Progenitor cell of endocrine pancreas (in vitro differentiated cells): Measurements from ENCODE around the gene PTCRA. TPM values are rescaled to one million over a fixed set of nuclear protein-coding genes. Genes with fewer than 3 reads are reported as not detected.
"Not testable (repeated sequence)": the region's sequence is repeated elsewhere in the genome, so short reads cannot be mapped to it uniquely, and the experiment has no call there.

Experiments used
- DNase-seq: peaks from one replicate; pipeline ENCODE4 v3.0.0; 2021; ENCODE audit warnings: low spot score; ENCODE audit not compliant: unreplicated experiment
- H3K27ac Mint-ChIP-seq: 2 replicates; pipeline ENCODE4 v1.8.0; 2021; ENCODE audit warnings: mild to moderate bottlenecking, moderate library complexity, mixed read lengths
- H3K27me3 Mint-ChIP-seq: 2 replicates; pipeline ENCODE4 v1.8.0; 2021; ENCODE audit warnings: mixed read lengths
- H3K36me3 Mint-ChIP-seq: 2 replicates; pipeline ENCODE4 v1.8.0; 2022; ENCODE audit warnings: mixed read lengths; ENCODE audit not compliant: insufficient read depth
- H3K4me1 Mint-ChIP-seq: 2 replicates; pipeline ENCODE4 v1.8.0; 2021; ENCODE audit warnings: low read depth, mixed read lengths
- H3K4me3 Mint-ChIP-seq: 2 replicates; pipeline ENCODE4 v1.8.0; 2021; ENCODE audit warnings: low read depth, mild to moderate bottlenecking, moderate library complexity, mixed read lengths
- H3K9me3 Mint-ChIP-seq: 2 replicates; pipeline ENCODE4 v1.8.0; 2021; ENCODE audit warnings: low read depth, mixed read lengths
- CTCF ChIP-seq: fragments of 200-600 bp; sonication (generic); IDR thresholded peaks from one replicate; pipeline ENCODE4 v1.5.0; 2021; ENCODE audit warnings: antibody characterized with exemption, mild to moderate bottlenecking; ENCODE audit not compliant: unreplicated experiment
- total RNA-seq: library from RNA; stranded (reverse); gene quantifications from 2 replicates; pipeline ENCODE4 v1.2.1, GENCODE V29; 2021

Gene PTCRA
- total RNA-seq, 1 donor from 2014 or later, result not detected

GRCh38 chr6:42890311-42891198 lies 25.3 kb upstream of the PTCRA start:
- peaks cover 17% of the 10 kb centered on the region for H3K4me1 Mint-ChIP-seq
- H3K27ac Mint-ChIP-seq, result peak overlapping the region; percentile 95
- peak overlapping the region; percentile 94 for H3K4me3 Mint-ChIP-seq
- peak; percentile 81 for DNase-seq
- no peaks in the 10 kb centered on the region for H3K9me3 Mint-ChIP-seq
- no peaks in the 10 kb centered on the region for H3K27me3 Mint-ChIP-seq
- TF ChIP-seq CTCF, result no peak
- H3K36me3 Mint-ChIP-seq, result peaks cover 8% of the 10 kb centered on the region

- Mint-ChIP-seq H3K27me3 (no peaks in the 10 kb centered on the region), H3K9me3 (no peaks in the 10 kb centered on the region), H3K4me1 (peaks cover 17% of the 10 kb centered on the region), H3K4me3 (peak overlapping the region; percentile 94), H3K36me3 (peaks cover 1% of the 10 kb centered on the region), H3K27ac (peak overlapping the region; percentile 95)
- TF ChIP-seq CTCF, result no peak
- DNase-seq, result no peak
Measured at GRCh38 chr6:42891199-42891722, 24.6 kb upstream of the PTCRA start.

GRCh38 chr6:42894041-42894828 lies 21.6 kb upstream of the PTCRA start:
- H3K27me3 Mint-ChIP-seq, H3K4me3 Mint-ChIP-seq, H3K9me3 Mint-ChIP-seq, H3K36me3 Mint-ChIP-seq, DNase-seq: not testable (repeated sequence)
- H3K4me1 Mint-ChIP-seq, result peaks cover 21% of the 10 kb centered on the region
- peak overlapping the region; percentile 80 for H3K27ac Mint-ChIP-seq

GRCh38 chr6:42896178-42896719 lies 19.6 kb upstream of the PTCRA start:
- peaks cover 15% of the 10 kb centered on the region for H3K4me1 Mint-ChIP-seq

GRCh38 chr6:42898891-42899361 lies 16.9 kb upstream of the PTCRA start:
- DNase-seq, result peak; percentile 62
- Mint-ChIP-seq H3K36me3 (no peaks in the 10 kb centered on the region), H3K4me3 (peak overlapping the region; percentile 44), H3K9me3 (no peaks in the 10 kb centered on the region), H3K27me3 (peaks cover 5% of the 10 kb centered on the region), H3K4me1 (peaks cover 30% of the 10 kb centered on the region), H3K27ac (no peak overlapping the region)
- TF ChIP-seq CTCF, result peak; percentile 69

More at GRCh38 chr6:42896178-42896719, 19.6 kb upstream of the PTCRA start:
- no peak for DNase-seq
- no peak overlapping the region for H3K4me3 Mint-ChIP-seq
- peaks cover 5% of the 10 kb centered on the region for H3K27me3 Mint-ChIP-seq
- no peaks in the 10 kb centered on the region for H3K36me3 Mint-ChIP-seq
- no peak overlapping the region for H3K27ac Mint-ChIP-seq
- H3K9me3 Mint-ChIP-seq, result no peaks in the 10 kb centered on the region
- TF ChIP-seq CTCF, result no peak
